Smooth muscle cell (in vitro differentiated cells): ENCODE data around the gene LRPAP1. TPM values are rescaled to one million over a fixed set of nuclear protein-coding genes. Genes with fewer than 3 reads are reported as not detected.
"Not testable (repeated sequence)": the region's sequence is repeated elsewhere in the genome, so short reads cannot be mapped to it uniquely, and the experiment has no call there.

Source experiments
- DNase-seq: peaks from one replicate; lab custom pipeline; 2025; ENCODE audit not compliant: unreplicated experiment; lab: John Stamatoyannopoulos, UW
- H2AFZ ChIP-seq: fragments of 200-600 bp; sonication (generic); 2 replicates; pipeline ENCODE4 v1.6.0; 2016; ENCODE audit warnings: antibody characterized with exemption, low read depth, mild to moderate bottlenecking
- H3F3A ChIP-seq: fragments of 200-600 bp; sonication (generic); 2 replicates; pipeline ENCODE4 v1.6.0; 2017; ENCODE audit warnings: antibody characterized with exemption, low read depth
- H3K27ac ChIP-seq: fragments of 200-600 bp; sonication (generic); 2 replicates; pipeline ENCODE4 v1.5.1; 2016; ENCODE audit warnings: low read depth, mild to moderate bottlenecking
- H3K27me3 ChIP-seq: fragments of 200-600 bp; sonication (generic); 2 replicates; pipeline ENCODE4 v1.6.1; 2016; ENCODE audit warnings: low read depth, mild to moderate bottlenecking
- H3K36me3 ChIP-seq: fragments of 200-600 bp; sonication (generic); 2 replicates; pipeline ENCODE4 v1.5.1; 2016; ENCODE audit warnings: low read depth
- H3K4me1 ChIP-seq: fragments of 200-600 bp; sonication (generic); 2 replicates; pipeline ENCODE4 v1.5.1; 2016; ENCODE audit warnings: low read depth
- H3K4me2 ChIP-seq: fragments of 200-600 bp; sonication (generic); 2 replicates; pipeline ENCODE4 v1.6.0; 2016; ENCODE audit warnings: mild to moderate bottlenecking
- H3K4me3 ChIP-seq: fragments of 200-600 bp; sonication (generic); 2 replicates; pipeline ENCODE4 v1.5.1; 2016; ENCODE audit warnings: mild to moderate bottlenecking
- H3K79me2 ChIP-seq: fragments of 200-600 bp; sonication (generic); 2 replicates; pipeline ENCODE4 v1.6.0; 2016; ENCODE audit warnings: low read depth, mild to moderate bottlenecking
- H3K9ac ChIP-seq: fragments of 200-600 bp; sonication (generic); 2 replicates; pipeline ENCODE4 v1.6.0; 2016; ENCODE audit warnings: low read depth
- H3K9me3 ChIP-seq: fragments of 200-600 bp; sonication (generic); replicated peaks from 2 replicates; pipeline ENCODE4 v1.5.1; 2016; ENCODE audit warnings: low read depth
- H4K20me1 ChIP-seq: fragments of 200-600 bp; sonication (generic); 2 replicates; pipeline ENCODE4 v1.6.0; 2016; ENCODE audit warnings: low read depth
- WGBS: methylation state at CpG from one replicate; pipeline ENCODE4 v1.1.7; 2016; ENCODE audit warnings: low lambda C conversion rate; 5-methylcytosine and 5-hydroxymethylcytosine counted together
- polyA plus RNA-seq: library from polyadenylated mRNA; unstranded; fragments of >200 nt; fragmentation: Nextera tagmentation; extraction: Ambion mirVana; gene quantifications from 2 replicates; pipeline ENCODE4 v1.2.1, GENCODE V29; 2016
- total RNA-seq: library from RNA; depleted of rRNA; stranded (reverse); fragments of >200 nt; gene quantifications from 2 replicates; pipeline ENCODE4 v1.2.3, GENCODE V29; 2014

The LRPAP1 gene
- total and polyA plus RNA-seq, 2 experiments from 2014 or later = 82.6 to 277 TPM

- not testable (repeated sequence) for H2AFZ ChIP-seq, H3K9me3 ChIP-seq, H3K27me3 ChIP-seq, DNase-seq, H4K20me1 ChIP-seq, H3K4me1 ChIP-seq, H3K79me2 ChIP-seq, H3K27ac ChIP-seq, H3K4me3 ChIP-seq, H3K36me3 ChIP-seq, H3K4me2 ChIP-seq, H3F3A ChIP-seq, H3K9ac ChIP-seq
- WGBS = 55% methylated on average over 17 of the region's 17 CpGs
Measured at GRCh38 chr4:3556244-3556867, 24.1 kb upstream of the LRPAP1 start.

- H3F3A ChIP-seq, H3K4me1 ChIP-seq, H3K4me3 ChIP-seq, H3K9ac ChIP-seq, H4K20me1 ChIP-seq, DNase-seq, H3K27ac ChIP-seq, H3K9me3 ChIP-seq, H3K27me3 ChIP-seq, H3K4me2 ChIP-seq, H3K36me3 ChIP-seq, H3K79me2 ChIP-seq, H2AFZ ChIP-seq: not testable (repeated sequence)
- 88% methylated on average over 18 of the region's 18 CpGs for whole genome bisulfite sequencing
Measured at GRCh38 chr4:3555459-3556070, 23.3 kb upstream of the LRPAP1 start.

- H4K20me1 ChIP-seq, H3K27me3 ChIP-seq, H3F3A ChIP-seq, H3K9me3 ChIP-seq, H3K27ac ChIP-seq, H3K4me1 ChIP-seq, H3K4me3 ChIP-seq, H2AFZ ChIP-seq, H3K4me2 ChIP-seq, H3K79me2 ChIP-seq, H3K36me3 ChIP-seq, DNase-seq, H3K9ac ChIP-seq: not testable (repeated sequence)
- WGBS = 90% methylated on average over 7 of the region's 7 CpGs
Measured at GRCh38 chr4:3551366-3551765, 19.1 kb upstream of the LRPAP1 start.

- H3K27me3 ChIP-seq = not testable (repeated sequence)
Measured at GRCh38 chr4:3550792-3551325, 18.6 kb upstream of the LRPAP1 start.

GRCh38 chr4:3550041-3550440, 17.8 kb upstream of the LRPAP1 start:
- not testable (repeated sequence) for DNase-seq, H2AFZ ChIP-seq, H3K4me2 ChIP-seq, H3K4me3 ChIP-seq, H3K9me3 ChIP-seq, H3K9ac ChIP-seq, H3K27ac ChIP-seq, H3K79me2 ChIP-seq, H3K36me3 ChIP-seq, H3K4me1 ChIP-seq, H4K20me1 ChIP-seq, H3F3A ChIP-seq, H3K27me3 ChIP-seq
- 88% methylated on average over 6 of the region's 6 CpGs for WGBS

More at GRCh38 chr4:3550792-3551325, 18.6 kb upstream of the LRPAP1 start:
- H3K9ac ChIP-seq, DNase-seq, H3K4me1 ChIP-seq, H4K20me1 ChIP-seq, H3K27ac ChIP-seq, H3K79me2 ChIP-seq, H3K36me3 ChIP-seq, H3K4me2 ChIP-seq, H3K9me3 ChIP-seq, H2AFZ ChIP-seq, H3F3A ChIP-seq, H3K4me3 ChIP-seq: not testable (repeated sequence)
- WGBS = 95% methylated on average over 12 of the region's 12 CpGs

- not testable (repeated sequence) for H3K36me3 ChIP-seq, H3K27me3 ChIP-seq, H3K4me2 ChIP-seq, H2AFZ ChIP-seq, DNase-seq, H3K9ac ChIP-seq, H3K4me3 ChIP-seq, H3K4me1 ChIP-seq, H3K9me3 ChIP-seq, H3K79me2 ChIP-seq, H3K27ac ChIP-seq, H4K20me1 ChIP-seq, H3F3A ChIP-seq
- WGBS = 76% methylated on average over 6 of the region's 6 CpGs
Measured at GRCh38 chr4:3549694-3550001, 17.4 kb upstream of the LRPAP1 start.

GRCh38 chr4:3548991-3549693, 16.9 kb upstream of the LRPAP1 start:
- not testable (repeated sequence) for H2AFZ ChIP-seq, H3K9me3 ChIP-seq, H3F3A ChIP-seq, H3K79me2 ChIP-seq, DNase-seq, H3K4me3 ChIP-seq, H3K36me3 ChIP-seq, H3K4me2 ChIP-seq, H3K4me1 ChIP-seq, H4K20me1 ChIP-seq, H3K27ac ChIP-seq, H3K27me3 ChIP-seq, H3K9ac ChIP-seq
- WGBS = 86% methylated on average over 21 of the region's 21 CpGs

- WGBS = 44% methylated on average over 4 of the region's 4 CpGs
- not testable (repeated sequence) for H3K27me3 ChIP-seq, H3K4me1 ChIP-seq, H3K9me3 ChIP-seq, DNase-seq, H3K36me3 ChIP-seq, H4K20me1 ChIP-seq, H3K9ac ChIP-seq, H3F3A ChIP-seq, H3K4me2 ChIP-seq, H2AFZ ChIP-seq, H3K79me2 ChIP-seq, H3K27ac ChIP-seq, H3K4me3 ChIP-seq
Measured at GRCh38 chr4:3546721-3547120, 14.5 kb upstream of the LRPAP1 start.
